ENCODE data around the gene SEC24D.
A peak's percentile ranks its signal among the peaks of the same experiment; 100 is the strongest.

Gene SEC24D

GRCh38 chr4:118759481-118759880, 76.4 kb downstream of the SEC24D start:
- H3K4me3 Mint-ChIP-seq, result no peak overlapping the region

GRCh38 chr4:118758293-118758692, 77.6 kb downstream of the SEC24D start:
- Mint-ChIP-seq H3K4me1 (peaks cover 24% of the 10 kb centered on the region), H3K27me3 (no peaks in the 10 kb centered on the region), H3K36me3 (peaks cover 23% of the 10 kb centered on the region), H3K27ac (no peak overlapping the region), H3K9me3 (no peaks in the 10 kb centered on the region), H3K4me3 (no peak overlapping the region)
- ATAC-seq, result no peak

More at GRCh38 chr4:118759481-118759880, 76.4 kb downstream of the SEC24D start:
- H3K4me1 Mint-ChIP-seq, result peaks cover 24% of the 10 kb centered on the region
- no peak for ATAC-seq
- peak overlapping the region; percentile 56 for H3K27ac Mint-ChIP-seq
- no peaks in the 10 kb centered on the region for H3K9me3 Mint-ChIP-seq
- peaks cover 34% of the 10 kb centered on the region for H3K36me3 Mint-ChIP-seq
- no peaks in the 10 kb centered on the region for H3K27me3 Mint-ChIP-seq

- H3K4me1 Mint-ChIP-seq, result peaks cover 24% of the 10 kb centered on the region
- H3K4me3 Mint-ChIP-seq, result no peak overlapping the region
- peaks cover 23% of the 10 kb centered on the region for H3K36me3 Mint-ChIP-seq
- no peak overlapping the region for H3K27ac Mint-ChIP-seq
- ATAC-seq, result no peak
- H3K27me3 Mint-ChIP-seq, result no peaks in the 10 kb centered on the region
- H3K9me3 Mint-ChIP-seq, result no peaks in the 10 kb centered on the region
These were observed 78.1 kb downstream of the SEC24D start for GRCh38 chr4:118757761-118758251.

GRCh38 chr4:118756958-118757357, 79.0 kb downstream of the SEC24D start:
- H3K27ac Mint-ChIP-seq, result no peak overlapping the region
- peaks cover 24% of the 10 kb centered on the region for H3K4me1 Mint-ChIP-seq
- H3K9me3 Mint-ChIP-seq, result no peaks in the 10 kb centered on the region
- H3K4me3 Mint-ChIP-seq, result no peak overlapping the region
- peaks cover 23% of the 10 kb centered on the region for H3K36me3 Mint-ChIP-seq
- no peak for ATAC-seq
- H3K27me3 Mint-ChIP-seq, result no peaks in the 10 kb centered on the region

- Mint-ChIP-seq H3K27me3 (no peaks in the 10 kb centered on the region), H3K9me3 (no peaks in the 10 kb centered on the region), H3K36me3 (peaks cover 28% of the 10 kb centered on the region), H3K4me3 (no peak overlapping the region), H3K4me1 (peaks cover 24% of the 10 kb centered on the region), H3K27ac (peak overlapping the region; percentile 32)
- ATAC-seq, result no peak
These were observed 79.5 kb downstream of the SEC24D start for GRCh38 chr4:118756429-118756828.

- Mint-ChIP-seq H3K27me3 (no peaks in the 10 kb centered on the region), H3K27ac (peak overlapping the region; percentile 32), H3K36me3 (peaks cover 32% of the 10 kb centered on the region), H3K4me1 (peaks cover 17% of the 10 kb centered on the region), H3K4me3 (no peak overlapping the region), H3K9me3 (no peaks in the 10 kb centered on the region)
- ATAC-seq, result no peak
These were observed 80.3 kb downstream of the SEC24D start for GRCh38 chr4:118755438-118756226.

GRCh38 chr4:118754890-118755289, 81.0 kb downstream of the SEC24D start:
- no peaks in the 10 kb centered on the region for H3K9me3 Mint-ChIP-seq
- no peak overlapping the region for H3K27ac Mint-ChIP-seq
- ATAC-seq, result no peak
- H3K4me3 Mint-ChIP-seq, result no peak overlapping the region
- no peaks in the 10 kb centered on the region for H3K27me3 Mint-ChIP-seq
- H3K36me3 Mint-ChIP-seq, result peaks cover 26% of the 10 kb centered on the region
- peaks cover 10% of the 10 kb centered on the region for H3K4me1 Mint-ChIP-seq

- no peak overlapping the region for H3K4me3 Mint-ChIP-seq
These were observed 82.2 kb downstream of the SEC24D start for GRCh38 chr4:118753685-118754084.

GRCh38 chr4:118753096-118753495, 82.8 kb downstream of the SEC24D start:
- Mint-ChIP-seq H3K9me3 (no peaks in the 10 kb centered on the region), H3K4me1 (no peaks in the 10 kb centered on the region), H3K27me3 (no peaks in the 10 kb centered on the region), H3K27ac (no peak overlapping the region), H3K4me3 (no peak overlapping the region), H3K36me3 (peaks cover 16% of the 10 kb centered on the region)
- no peak for ATAC-seq

More at GRCh38 chr4:118753685-118754084, 82.2 kb downstream of the SEC24D start:
- H3K9me3 Mint-ChIP-seq, result no peaks in the 10 kb centered on the region
- no peak overlapping the region for H3K27ac Mint-ChIP-seq
- H3K27me3 Mint-ChIP-seq, result no peaks in the 10 kb centered on the region
- H3K36me3 Mint-ChIP-seq, result peaks cover 16% of the 10 kb centered on the region
- no peaks in the 10 kb centered on the region for H3K4me1 Mint-ChIP-seq
- no peak for ATAC-seq

- ATAC-seq, result no peak
- H3K4me3 Mint-ChIP-seq, result no peak overlapping the region
- H3K36me3 Mint-ChIP-seq, result peaks cover 15% of the 10 kb centered on the region
- no peak overlapping the region for H3K27ac Mint-ChIP-seq
- H3K27me3 Mint-ChIP-seq, result no peaks in the 10 kb centered on the region
- H3K4me1 Mint-ChIP-seq, result no peaks in the 10 kb centered on the region
- H3K9me3 Mint-ChIP-seq, result no peaks in the 10 kb centered on the region
These were observed 83.4 kb downstream of the SEC24D start for GRCh38 chr4:118752551-118752950.

- Mint-ChIP-seq H3K4me1 (no peaks in the 10 kb centered on the region), H3K4me3 (no peak overlapping the region), H3K36me3 (peaks cover 8% of the 10 kb centered on the region), H3K27ac (no peak overlapping the region), H3K27me3 (no peaks in the 10 kb centered on the region), H3K9me3 (no peaks in the 10 kb centered on the region)
- ATAC-seq, result no peak
These were observed 84.2 kb downstream of the SEC24D start for GRCh38 chr4:118751629-118752323.

- no peak for ATAC-seq
- no peaks in the 10 kb centered on the region for H3K4me1 Mint-ChIP-seq
- no peak overlapping the region for H3K4me3 Mint-ChIP-seq
- H3K9me3 Mint-ChIP-seq, result no peaks in the 10 kb centered on the region
- H3K36me3 Mint-ChIP-seq, result peaks cover 19% of the 10 kb centered on the region
- no peak overlapping the region for H3K27ac Mint-ChIP-seq
- H3K27me3 Mint-ChIP-seq, result no peaks in the 10 kb centered on the region
These were observed 86.5 kb downstream of the SEC24D start for GRCh38 chr4:118749347-118749988.

- Mint-ChIP-seq H3K27me3 (no peaks in the 10 kb centered on the region), H3K36me3 (peaks cover 23% of the 10 kb centered on the region), H3K4me1 (no peaks in the 10 kb centered on the region), H3K4me3 (no peak overlapping the region), H3K9me3 (no peaks in the 10 kb centered on the region), H3K27ac (no peak overlapping the region)
- no peak for ATAC-seq
These were observed 89.5 kb downstream of the SEC24D start for GRCh38 chr4:118746251-118746919.

- H3K27ac Mint-ChIP-seq, result no peak overlapping the region
- no peak overlapping the region for H3K4me3 Mint-ChIP-seq
- H3K4me1 Mint-ChIP-seq, result no peaks in the 10 kb centered on the region
- H3K9me3 Mint-ChIP-seq, result no peaks in the 10 kb centered on the region
- no peak for ATAC-seq
- peaks cover 20% of the 10 kb centered on the region for H3K36me3 Mint-ChIP-seq
- H3K27me3 Mint-ChIP-seq, result no peaks in the 10 kb centered on the region
These were observed 90.6 kb downstream of the SEC24D start for GRCh38 chr4:118745357-118745756.

GRCh38 chr4:118743867-118744266, 92.1 kb downstream of the SEC24D start:
- Mint-ChIP-seq H3K9me3 (no peaks in the 10 kb centered on the region), H3K36me3 (peaks cover 25% of the 10 kb centered on the region), H3K27me3 (no peaks in the 10 kb centered on the region), H3K4me1 (no peaks in the 10 kb centered on the region), H3K27ac (no peak overlapping the region), H3K4me3 (no peak overlapping the region)
- ATAC-seq, result peak; percentile 51
